GM21576 (cell line): ENCODE results near the gene AMIGO3.
"Not testable (repeated sequence)": the region's sequence is repeated elsewhere in the genome, so short reads cannot be mapped to it uniquely, and the experiment has no call there.

Source experiments
- ATAC-seq: cut with Tn5 transposase; IDR thresholded peaks from one replicate; pipeline ENCODE4 v1.9.1; 2021; ENCODE audit warnings: mild to moderate bottlenecking, moderate library complexity; ENCODE audit not compliant: unreplicated experiment

The AMIGO3 gene

DNA sequence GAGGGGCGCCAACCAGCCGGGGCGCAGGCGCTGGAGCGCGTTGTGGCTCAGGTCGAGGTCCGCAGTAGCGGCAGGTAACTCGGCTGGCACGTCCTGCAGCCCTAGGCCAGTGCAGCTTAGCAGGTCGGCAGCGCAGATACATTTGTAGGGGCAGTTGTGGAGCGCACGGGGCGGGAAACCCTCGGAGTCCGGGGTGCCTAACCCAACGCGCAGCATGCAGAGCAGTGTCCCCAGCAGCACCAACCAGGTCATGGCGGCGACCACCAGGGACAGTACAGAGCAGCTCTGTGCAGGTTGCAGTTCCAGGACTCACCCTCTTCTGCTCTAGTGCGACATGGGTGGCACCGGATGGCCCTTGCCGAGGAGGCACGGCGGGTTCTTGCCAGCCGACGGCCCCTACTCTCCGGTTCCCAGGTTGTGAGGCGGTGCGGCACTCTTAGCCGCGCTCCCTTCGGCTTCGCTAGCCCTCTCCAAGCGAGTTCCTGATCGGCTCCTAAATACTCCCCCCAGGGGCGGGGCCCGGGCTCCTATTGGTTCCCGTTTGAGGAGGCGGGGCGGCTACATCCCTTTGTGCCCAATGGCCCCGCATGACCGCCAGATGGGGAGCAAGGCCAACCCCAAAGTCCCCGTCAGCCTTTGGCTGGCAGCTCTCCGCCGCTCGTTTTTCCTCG, at the start of gene AMIGO3:
AMIGO3 (minus strand) TSS at position 471 of the 671 bp plus-strand sequence; CDS start at position 252, 219 bp downstream.
- ATAC-seq = peak; percentile 45

DNA sequence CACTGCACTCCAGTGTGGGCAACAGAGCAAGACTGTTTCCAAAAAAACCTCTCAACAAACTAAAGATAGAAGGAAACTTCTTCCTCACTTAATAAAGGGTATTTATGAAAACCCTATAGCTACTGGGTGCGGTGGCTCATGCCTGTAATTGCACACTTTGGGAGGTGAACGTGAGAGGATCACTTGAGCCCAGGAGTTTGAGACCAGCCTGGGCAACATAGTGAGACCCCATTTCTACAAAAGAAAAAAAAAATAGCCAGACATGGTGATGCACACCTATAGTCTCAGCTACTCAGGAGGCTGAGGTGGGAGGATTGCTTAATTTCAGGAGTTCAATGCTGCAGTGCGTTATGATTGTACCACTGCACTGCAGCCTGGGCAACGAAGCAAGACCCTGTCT, 44.5 kb upstream of the AMIGO3 start:
- ATAC-seq = no peak

- ATAC-seq = no peak
Observed at GRCh38 chr3:49761661-49762060, 42.2 kb upstream of the AMIGO3 start.

GRCh38 chr3:49759226-49759625, 39.7 kb upstream of the AMIGO3 start:
- no peak for ATAC-seq

GRCh38 chr3:49757197-49757596, 37.7 kb upstream of the AMIGO3 start:
- ATAC-seq = no peak

GRCh38 chr3:49756036-49756435, 36.6 kb upstream of the AMIGO3 start:
- ATAC-seq = no peak

DNA sequence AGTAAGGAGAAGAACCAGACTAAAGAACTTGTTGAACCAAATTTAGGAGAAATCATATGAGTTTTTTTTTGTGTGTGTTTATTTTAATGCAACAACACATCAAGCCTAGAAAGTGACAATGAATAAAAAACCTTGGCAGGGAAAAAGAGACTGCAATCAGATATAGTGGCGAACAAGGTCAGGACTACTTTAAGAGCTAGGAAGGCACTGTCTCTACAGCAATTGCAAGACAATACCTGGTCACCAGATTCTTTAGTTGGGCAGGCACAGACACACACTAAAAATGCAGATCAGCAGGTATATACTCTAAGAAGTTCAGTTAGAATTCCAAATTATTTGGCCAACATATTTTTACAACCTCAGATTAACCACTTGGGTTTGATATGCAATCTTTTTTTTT, 35.1 kb upstream of the AMIGO3 start:
- ATAC-seq = no peak

DNA sequence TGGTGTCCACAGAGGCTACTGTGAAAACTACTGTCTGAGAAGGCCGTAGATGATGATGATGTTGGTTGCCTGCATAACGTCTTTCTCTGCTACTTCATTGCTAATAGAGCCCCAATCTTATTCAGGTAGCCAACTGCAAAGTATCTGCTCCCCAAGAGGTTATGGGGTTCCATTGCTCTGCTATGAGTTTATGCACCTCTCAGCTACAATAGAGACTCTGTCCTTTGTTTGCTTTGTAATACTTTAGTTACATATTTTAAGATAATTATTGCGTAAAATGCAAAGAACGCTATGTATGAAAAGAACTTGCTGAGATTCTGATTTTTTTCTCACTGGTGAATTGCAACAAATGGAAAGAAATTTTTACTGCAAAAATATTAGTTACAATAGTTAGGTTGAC, 32.0 kb upstream of the AMIGO3 start:
- ATAC-seq = no peak

- no peak for ATAC-seq
Observed at GRCh38 chr3:49750056-49750455, 30.6 kb upstream of the AMIGO3 start.

- not testable (repeated sequence) for ATAC-seq
Observed at GRCh38 chr3:49748874-49749273, 29.4 kb upstream of the AMIGO3 start.

- ATAC-seq = no peak
Observed at GRCh38 chr3:49747792-49748480, 28.5 kb upstream of the AMIGO3 start.

DNA sequence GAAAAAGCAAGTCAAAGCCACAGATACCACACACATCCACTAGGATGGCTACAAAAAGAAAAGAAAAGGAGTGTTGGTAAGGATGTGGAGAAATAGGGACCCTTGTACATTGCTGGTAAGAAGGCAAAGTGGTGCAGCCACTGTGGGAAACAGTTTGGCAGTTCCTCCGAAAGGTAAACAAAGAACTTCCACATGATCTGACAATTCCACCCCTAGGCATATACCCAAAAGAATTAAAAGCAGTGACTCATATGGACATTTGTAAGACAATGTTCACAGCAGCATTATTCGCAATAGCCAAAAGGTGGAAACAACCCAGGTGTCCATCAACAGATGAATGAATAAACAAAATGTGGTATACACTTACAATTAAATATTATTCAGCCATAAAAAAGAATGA, 26.5 kb upstream of the AMIGO3 start:
- ATAC-seq = no peak

GRCh38 chr3:49740427-49740826, 20.9 kb upstream of the AMIGO3 start:
- ATAC-seq = no peak

DNA sequence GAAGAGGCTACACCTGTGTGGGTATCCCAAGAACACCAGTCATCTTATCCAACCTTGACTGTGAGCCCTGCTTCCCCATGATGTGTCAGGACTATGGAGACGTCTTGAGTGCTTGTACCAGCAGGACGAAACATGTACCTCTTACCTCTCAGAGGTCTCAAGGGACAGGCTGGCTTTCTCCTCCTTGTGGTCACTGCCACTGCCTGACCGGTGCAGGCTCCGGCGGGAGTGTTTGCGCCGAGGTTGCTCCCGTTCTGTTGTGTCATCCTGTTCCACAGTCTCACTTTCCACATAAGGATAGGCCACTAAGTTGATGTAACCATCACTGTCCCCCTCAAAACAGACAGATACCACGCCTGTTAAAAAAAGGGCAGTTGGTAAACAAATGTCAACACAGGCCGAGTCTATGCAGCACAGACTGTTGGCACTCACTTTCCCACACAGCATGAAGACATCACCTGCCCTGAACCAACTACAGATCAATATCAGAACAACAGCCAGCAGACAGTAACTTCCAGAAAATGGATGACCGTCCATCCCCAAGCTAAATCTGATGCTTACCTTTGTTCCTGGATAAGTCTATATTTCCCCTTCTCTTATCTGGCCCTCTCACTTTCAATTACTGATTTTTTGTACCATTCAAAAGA, 18.7 kb upstream of the AMIGO3 start:
- no peak for ATAC-seq

DNA sequence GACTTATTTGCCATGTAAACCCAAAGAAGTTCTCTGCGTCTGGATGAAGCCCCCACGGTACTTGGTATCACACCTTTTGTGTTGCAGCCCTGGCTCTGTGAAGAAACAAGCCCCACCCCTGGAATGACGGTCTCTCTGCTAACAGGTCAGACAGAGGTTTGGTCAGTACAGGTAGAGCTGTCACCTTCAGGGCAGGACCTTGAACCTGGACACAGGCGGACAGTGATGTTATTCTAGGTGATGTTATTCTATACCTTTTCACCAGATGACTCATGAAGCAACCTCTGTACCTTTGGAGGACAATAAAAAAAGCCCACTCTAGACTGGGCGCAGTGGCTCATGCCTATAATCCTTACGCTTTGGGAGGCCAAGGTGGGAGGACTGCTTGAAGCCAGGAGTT, 15.3 kb upstream of the AMIGO3 start:
- ATAC-seq = no peak

DNA sequence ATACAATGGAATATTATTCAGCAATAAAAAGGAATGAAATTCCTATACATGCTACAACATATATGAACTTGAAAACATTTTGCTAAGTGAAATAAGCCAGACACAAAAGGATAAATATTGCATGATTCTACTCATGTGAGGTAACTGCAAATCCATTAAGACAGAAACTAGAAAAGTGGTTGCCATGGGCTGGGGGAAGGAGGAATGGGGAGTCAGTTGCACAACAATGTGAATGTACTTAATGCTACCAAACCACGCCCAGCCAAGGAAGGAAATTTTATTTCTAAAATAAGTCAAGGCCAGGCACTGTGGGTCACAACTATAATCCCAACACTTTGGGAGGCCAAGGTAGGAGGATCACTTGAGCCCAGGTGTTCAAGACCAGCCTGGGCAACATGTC, 14.1 kb upstream of the AMIGO3 start:
- no peak for ATAC-seq

DNA sequence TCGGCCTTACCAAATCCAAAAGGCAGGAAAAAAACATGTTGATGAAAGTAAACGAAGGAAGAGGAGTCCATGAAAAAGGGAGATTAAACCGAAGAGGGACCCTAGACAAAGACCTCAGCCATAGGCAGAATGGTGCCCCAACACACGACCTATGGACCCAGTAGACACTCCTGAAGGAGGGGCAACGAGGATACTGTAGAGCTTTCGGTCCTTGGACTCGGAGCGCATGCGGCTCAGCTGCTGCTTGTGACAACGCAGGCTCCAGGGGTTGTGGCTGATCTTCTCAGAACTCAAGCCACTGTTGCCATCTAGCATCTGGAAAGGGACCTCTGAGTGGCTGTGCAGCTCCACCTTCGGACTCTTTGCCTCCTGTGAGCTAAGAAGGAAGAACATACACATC, 13.1 kb upstream of the AMIGO3 start:
- ATAC-seq = no peak

DNA sequence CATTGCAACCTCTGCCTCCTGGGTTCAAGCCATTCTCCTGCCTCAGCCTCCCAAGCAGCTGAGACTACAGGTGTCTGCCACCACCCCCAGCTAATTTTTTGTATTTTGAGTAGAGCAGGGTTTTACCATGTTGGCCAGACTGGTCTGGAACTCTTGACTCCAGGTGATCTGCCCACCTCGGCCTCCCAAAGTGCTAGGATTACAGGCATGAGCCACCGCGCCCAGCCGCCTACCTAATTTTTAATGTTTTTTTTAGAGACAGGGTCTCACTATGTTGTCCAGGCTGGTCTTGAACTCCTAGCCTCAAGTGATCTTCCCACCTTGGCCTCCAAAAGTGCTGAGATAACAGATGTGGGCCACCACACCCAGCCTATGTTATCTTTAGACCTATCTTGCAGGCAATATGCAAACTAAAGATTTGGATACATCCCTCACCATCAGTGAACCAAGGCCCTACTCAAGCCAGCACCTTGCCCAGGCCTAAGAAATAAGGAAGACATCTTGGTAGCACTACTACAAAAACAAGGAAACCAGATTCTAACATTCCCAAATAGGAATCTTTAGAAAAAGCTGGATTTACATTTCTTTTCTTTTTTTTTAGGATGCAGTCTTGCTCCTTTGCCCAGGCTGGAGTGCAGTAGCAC, 10.6 kb upstream of the AMIGO3 start:
- no peak for ATAC-seq

GRCh38 chr3:49727924-49728361, 8.5 kb upstream of the AMIGO3 start:
- no peak for ATAC-seq

GRCh38 chr3:49727154-49727923, 7.9 kb upstream of the AMIGO3 start:
- no peak for ATAC-seq
